Measurements from ENCODE around the gene B3GAT2. TPM values are rescaled to one million over a fixed set of nuclear protein-coding genes. Genes with fewer than 3 reads are reported as not detected.

Gene B3GAT2
- total and polyA plus RNA-seq, 2 of the 13 experiments (the other 11 are each of a cell fraction or from before 2014, with no cell fraction given) = 0.01 to 0.02 TPM

DNA sequence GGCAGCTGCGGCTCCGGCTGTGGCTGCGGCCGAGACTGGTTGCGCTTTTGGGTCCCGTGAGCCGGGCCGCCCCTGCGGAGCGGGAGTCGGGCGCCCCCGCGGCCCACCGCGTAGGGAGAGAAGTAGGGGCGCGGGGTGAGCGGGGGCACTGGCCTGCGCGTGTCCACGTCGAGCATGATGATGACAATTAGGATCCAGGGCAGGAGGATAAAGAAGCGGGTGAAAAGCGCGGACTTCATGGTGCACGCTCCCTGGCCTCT, 739 bp downstream of the B3GAT2 start:
- no TSS peak for BruUV-seq (replicated peaks)
- H3K9ac ChIP-seq (ENCODE audit: insufficient read depth, low read depth, low read length) = no peak overlapping the region
- FAIRE-seq (no peak), ATAC-seq (peak; percentile 52), DNase-seq (ENCODE audit: low spot score) (no peak)
- no peaks in the 10 kb centered on the region for H3K36me3 ChIP-seq (replicated peaks in 1 of 2; ENCODE audit: control insufficient read depth in 1 of 2, insufficient read depth in 2 of 2, low read length in 2 of 2)
- in situ Hi-C loops (cut with HindIII; ENCODE audit: extremely low pct_ligation_motif_present, low pct_unique_long_range_greater_than_20kb) = loop anchor here (10.0 kb wide), 1 partner anchor 251 kb away; no protein-coding TSS in a partner anchor
- peak overlapping the region; percentile 41 to 66 (median 53); a peak in 5 of 6 replicates for H3K4me3 ChIP-seq (replicated peaks in 1 of 3; ENCODE audit: insufficient read depth in 1 of 3, low read depth in 2 of 3, low read length in 3 of 3)
- H4K20me1 ChIP-seq (ENCODE audit: insufficient read depth, low read length) = no peaks in the 10 kb centered on the region
- no peaks in the 10 kb centered on the region for H3K9me3 ChIP-seq (ENCODE audit: low read length)
- no CpG with 5 or more reads among the region's 27 CpGs for WGBS (ENCODE audit: low lambda C conversion rate)
- H3K4me1 ChIP-seq (ENCODE audit: insufficient read depth, low read length) = peaks cover 12% of the 10 kb centered on the region
- intact Hi-C loops (cut with micrococcal nuclease; ENCODE audit: unreplicated experiment) = loop anchor here (1.0 to 10.0 kb wide), 2 partner anchors 161 to 250 kb away; no protein-coding TSS in a partner anchor
- peak overlapping the region; percentile 76 for H3K4me2 ChIP-seq (ENCODE audit: low read depth, low read length)
- ChIA-PET CTCF (ENCODE audit: low intra/inter-chr PET ratio, low total read pairs) (interaction anchor here (1.5 kb wide), 1 partner anchor 250 kb away, joined by 10 read pairs; no protein-coding TSS in a partner anchor), POLR2A (no interaction called here)
- H3K27me3 ChIP-seq (ENCODE audit: control insufficient read depth in 1 of 2, insufficient read depth in 2 of 2, low read length in 2 of 2) = peaks cover 0 to 36% of the 10 kb centered on the region in 2 experiments; a peak in 4 of 5 replicates
- no peaks in the 10 kb centered on the region for H3K79me2 ChIP-seq (ENCODE audit: insufficient read depth, low read length)
- no peak overlapping the region for H3K27ac ChIP-seq (ENCODE audit: extremely low read length, insufficient read depth, low read length)
- no peak overlapping the region for H2AFZ ChIP-seq (ENCODE audit: low read length)
- TF ChIP-seq KAT8 (CRISPR knock-in tag; IDR thresholded peaks at IDR 0.05) (no peak), ZGPAT (CRISPR knock-in tag; IDR thresholded peaks at IDR 0.05) (0 out of 2 replicates have a peak, but pooled peaks have one; percentile 6), XRCC5 (optimal IDR thresholded peaks at IDR 0.05; ENCODE audit: low read length) (peak; percentile 3), HNRNPK (IDR thresholded peaks at IDR 0.05; ENCODE audit: low read depth, low read length, poor library complexity, severe bottlenecking) (peak; percentile 12), SPEN (CRISPR knock-in tag; IDR thresholded peaks at IDR 0.05; ENCODE audit: low read depth) (0 out of 2 replicates have a peak, but pooled peaks have one; percentile 4), ZNF777 (CRISPR knock-in tag; IDR thresholded peaks at IDR 0.05) (peak; percentile 93), ZNF674 (CRISPR knock-in tag; IDR thresholded peaks at IDR 0.05; ENCODE audit: low read depth) (0 out of 2 replicates have a peak, but pooled peaks have one; percentile 27), THYN1 (CRISPR knock-in tag; IDR thresholded peaks at IDR 0.05; ENCODE audit: borderline replicate concordance, low read depth) (no peak), BATF2 (CRISPR knock-in tag; IDR thresholded peaks at IDR 0.05) (0 out of 2 replicates have a peak, but pooled peaks have one; percentile 29), ZNF7 (CRISPR knock-in tag; IDR thresholded peaks at IDR 0.05) (no peak), PAF1 (CRISPR knock-in tag; IDR thresholded peaks at IDR 0.05) (no peak), ZNF512 (CRISPR knock-in tag; IDR thresholded peaks at IDR 0.05) (no peak), ZNF501 (CRISPR knock-in tag; IDR thresholded peaks at IDR 0.05) (0 out of 2 replicates have a peak, but pooled peaks have one; percentile 9), HDAC2 (CRISPR knock-in tag; IDR thresholded peaks at IDR 0.05) (0 out of 2 replicates have a peak, but pooled peaks have one; percentile 8), TOPORS (CRISPR knock-in tag; IDR thresholded peaks at IDR 0.05) (0 out of 2 replicates have a peak, but pooled peaks have one; percentile 15), ZNF687 (CRISPR knock-in tag; IDR thresholded peaks at IDR 0.05) (peak; percentile 56; the same call in 1 of the 2 replicates), DNMT1 (CRISPR knock-in tag; IDR thresholded peaks at IDR 0.05) (no peak)

All from HepG2 (cell line).